Measurements from ENCODE around the gene MTARC1. TPM values are rescaled to one million over a fixed set of nuclear protein-coding genes. Genes with fewer than 3 reads are reported as not detected.

The MTARC1 gene
- total RNA-seq, 1 donor from 2014 or later = 7.7 TPM

- DNase-seq (ENCODE audit: low read depth) = no peak
- TF ChIP-seq CTCF (IDR thresholded peaks at IDR 0.05; ENCODE audit: insufficient read depth, low read length, poor library complexity, severe bottlenecking) = no peak
- Histone ChIP-seq H3K27me3 (ENCODE audit: control insufficient read depth, insufficient read depth, low read length) (no peaks in the 10 kb centered on the region), H3K36me3 (ENCODE audit: control insufficient read depth, insufficient read depth, low read length) (no peaks in the 10 kb centered on the region), H3K4me3 (ENCODE audit: low read depth, low read length) (no peak overlapping the region)
These were observed 32.8 kb downstream of the MTARC1 start for GRCh38 chr1:220819467-220820026.

GRCh38 chr1:220824031-220824989 lies 37.6 kb downstream of the MTARC1 start:
- Histone ChIP-seq H3K4me3 (ENCODE audit: low read depth, low read length) (no peak overlapping the region), H3K27me3 (ENCODE audit: control insufficient read depth, insufficient read depth, low read length) (no peaks in the 10 kb centered on the region), H3K36me3 (ENCODE audit: control insufficient read depth, insufficient read depth, low read length) (no peaks in the 10 kb centered on the region)
- no peak for DNase-seq (ENCODE audit: low read depth)
- TF ChIP-seq CTCF (IDR thresholded peaks at IDR 0.05; ENCODE audit: insufficient read depth, low read length, poor library complexity, severe bottlenecking) = no peak

- no peak for DNase-seq (ENCODE audit: low read depth)
- TF ChIP-seq CTCF (IDR thresholded peaks at IDR 0.05; ENCODE audit: insufficient read depth, low read length, poor library complexity, severe bottlenecking) = no peak
- Histone ChIP-seq H3K27me3 (ENCODE audit: control insufficient read depth, insufficient read depth, low read length) (no peaks in the 10 kb centered on the region), H3K36me3 (ENCODE audit: control insufficient read depth, insufficient read depth, low read length) (no peaks in the 10 kb centered on the region), H3K4me3 (ENCODE audit: low read depth, low read length) (no peak overlapping the region)
These were observed 39.3 kb downstream of the MTARC1 start for GRCh38 chr1:220825819-220826551.

- Histone ChIP-seq H3K36me3 (ENCODE audit: control insufficient read depth, insufficient read depth, low read length) (no peaks in the 10 kb centered on the region), H3K4me3 (ENCODE audit: low read depth, low read length) (no peak overlapping the region), H3K27me3 (ENCODE audit: control insufficient read depth, insufficient read depth, low read length) (no peaks in the 10 kb centered on the region)
- DNase-seq (ENCODE audit: low read depth) = no peak
- TF ChIP-seq CTCF (IDR thresholded peaks at IDR 0.05; ENCODE audit: insufficient read depth, low read length, poor library complexity, severe bottlenecking) = no peak
These were observed 40.0 kb downstream of the MTARC1 start for GRCh38 chr1:220826729-220827128.

- H3K36me3 ChIP-seq (ENCODE audit: control insufficient read depth, insufficient read depth, low read length) = no peaks in the 10 kb centered on the region
- no peak for TF ChIP-seq CTCF (IDR thresholded peaks at IDR 0.05; ENCODE audit: insufficient read depth, low read length, poor library complexity, severe bottlenecking)
- no peaks in the 10 kb centered on the region for H3K27me3 ChIP-seq (ENCODE audit: control insufficient read depth, insufficient read depth, low read length)
- H3K4me3 ChIP-seq (ENCODE audit: low read depth, low read length) = no peak overlapping the region
- no peak for DNase-seq (ENCODE audit: low read depth)
These were observed 40.9 kb downstream of the MTARC1 start for GRCh38 chr1:220827445-220828178.
